ENCODE data around the gene DMD. TPM values are rescaled to one million over a fixed set of nuclear protein-coding genes. Genes with fewer than 3 reads are reported as not detected.

The DMD gene
- total and polyA plus RNA-seq, 2 donors (not counting 1 experiment from before 2014, with no cell fraction given) = 2.0 to 51.8 TPM

DNA sequence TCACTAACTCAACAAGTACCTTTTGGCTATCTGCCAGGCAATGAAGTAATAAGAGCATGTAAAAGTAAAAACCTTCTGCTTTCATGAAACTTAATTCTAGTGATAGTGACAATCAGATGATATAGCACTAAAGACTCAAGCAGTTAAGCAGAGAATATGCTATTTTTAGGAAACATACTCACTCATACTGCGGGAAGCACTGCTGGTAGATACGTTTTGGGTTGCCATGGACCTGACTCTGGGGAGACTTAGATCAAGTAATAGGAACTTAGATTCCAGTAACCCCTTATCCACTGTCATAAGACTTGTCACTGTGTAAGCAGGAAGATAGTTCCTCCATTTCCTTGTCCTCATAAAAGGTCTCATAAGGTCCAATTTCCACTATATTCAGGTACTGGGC, 386.3 kb downstream of the DMD start:
- Mint-ChIP-seq H3K4me3 (no peak overlapping the region), H3K27me3 (no peaks in the 10 kb centered on the region)

DNA sequence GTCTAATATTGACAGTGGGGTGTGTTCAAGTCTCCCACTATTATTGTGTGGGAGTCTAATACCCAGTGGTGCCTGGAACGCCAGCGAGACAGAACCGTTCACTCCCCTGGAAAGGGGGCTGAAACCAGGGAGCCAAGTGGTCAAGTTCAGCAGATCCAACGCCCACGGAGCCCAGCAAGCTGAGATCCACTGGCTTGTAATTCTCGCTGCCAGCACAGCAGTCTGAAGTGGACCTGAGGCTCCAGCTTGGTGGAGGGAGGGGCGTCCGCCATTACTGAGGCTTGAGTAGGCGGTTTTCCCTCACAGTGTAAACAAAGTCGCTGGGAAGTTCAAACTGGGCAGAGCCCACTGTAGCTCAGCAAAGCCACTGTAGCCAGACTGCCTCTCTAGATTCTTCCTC, 407.3 kb downstream of the DMD start:
- no peaks in the 10 kb centered on the region for H4K20me1 ChIP-seq (ENCODE audit: control insufficient read depth, insufficient read depth, low read length, poor library complexity, severe bottlenecking)
- no peak overlapping the region for H3K4me2 ChIP-seq (replicated peaks; ENCODE audit: low read depth, low read length, poor library complexity, severe bottlenecking)
- Mint-ChIP-seq H3K9me3 (ENCODE audit: insufficient read depth) (no peaks in the 10 kb centered on the region), H3K27ac (no peak overlapping the region), H3K27me3 (no peaks in the 10 kb centered on the region), H3K4me1 (no peaks in the 10 kb centered on the region), H3K4me3 (no peak overlapping the region)
- no peaks in the 10 kb centered on the region for H3K79me2 ChIP-seq (ENCODE audit: control insufficient read depth, insufficient read depth, low read length)
- WGBS (ENCODE audit: insufficient coverage) = 87% methylated on average over 6 of the region's 10 CpGs
- intact Hi-C loops (cut with micrococcal nuclease) = no loop called here
- no peak overlapping the region for H3K4me3 ChIP-seq (ENCODE audit: control extremely low read depth in 1 of 5, extremely low read depth in 1 of 5, insufficient read depth in 1 of 5, low read depth in 2 of 5, low read length in 4 of 5)
- ATAC-seq (ENCODE audit: low read depth) = no peak
- H3K4me1 ChIP-seq (ENCODE audit: control insufficient read depth in 2 of 2, insufficient read depth in 2 of 2, low read length in 2 of 2) = no peaks in the 10 kb centered on the region
- ChIA-PET POLR2A (no interaction called here), CTCF (no interaction called here)
- no peaks in the 10 kb centered on the region for H3K36me3 ChIP-seq (replicated peaks in 1 of 2; ENCODE audit: control extremely low read depth in 1 of 2, control insufficient read depth in 1 of 2, extremely low read depth in 1 of 2, insufficient read depth in 2 of 2, low read length in 1 of 2)
- no peak for TF ChIP-seq EZH2 (IDR thresholded peaks at IDR 0.05; ENCODE audit: borderline replicate concordance, insufficient read depth, low read depth, low read length, poor library complexity, severe bottlenecking)
- TF ChIP-seq, protein P1, sequence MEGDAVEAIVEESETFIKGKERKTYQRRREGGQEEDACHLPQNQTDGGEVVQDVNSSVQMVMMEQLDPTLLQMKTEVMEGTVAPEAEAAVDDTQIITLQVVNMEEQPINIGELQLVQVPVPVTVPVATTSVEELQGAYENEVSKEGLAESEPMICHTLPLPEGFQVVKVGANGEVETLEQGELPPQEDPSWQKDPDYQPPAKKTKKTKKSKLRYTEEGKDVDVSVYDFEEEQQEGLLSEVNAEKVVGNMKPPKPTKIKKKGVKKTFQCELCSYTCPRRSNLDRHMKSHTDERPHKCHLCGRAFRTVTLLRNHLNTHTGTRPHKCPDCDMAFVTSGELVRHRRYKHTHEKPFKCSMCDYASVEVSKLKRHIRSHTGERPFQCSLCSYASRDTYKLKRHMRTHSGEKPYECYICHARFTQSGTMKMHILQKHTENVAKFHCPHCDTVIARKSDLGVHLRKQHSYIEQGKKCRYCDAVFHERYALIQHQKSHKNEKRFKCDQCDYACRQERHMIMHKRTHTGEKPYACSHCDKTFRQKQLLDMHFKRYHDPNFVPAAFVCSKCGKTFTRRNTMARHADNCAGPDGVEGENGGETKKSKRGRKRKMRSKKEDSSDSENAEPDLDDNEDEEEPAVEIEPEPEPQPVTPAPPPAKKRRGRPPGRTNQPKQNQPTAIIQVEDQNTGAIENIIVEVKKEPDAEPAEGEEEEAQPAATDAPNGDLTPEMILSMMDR (IDR thresholded peaks at IDR 0.05) = no peak
- no peak overlapping the region for H3K27ac ChIP-seq (ENCODE audit: low read length in 2 of 2)
- no peaks in the 10 kb centered on the region for H3K27me3 ChIP-seq (replicated peaks in 1 of 4; ENCODE audit: control extremely low read depth in 1 of 4, control insufficient read depth in 3 of 4, insufficient read depth in 4 of 4, low read length in 3 of 4)
- DNase-seq = no peak
- H3K9ac ChIP-seq (ENCODE audit: low read length) = no peak overlapping the region
- no peak overlapping the region for H2AFZ ChIP-seq (ENCODE audit: insufficient read depth, low read depth, low read length, poor library complexity, severe bottlenecking)
- peaks cover 0 to 6% (median 0%) of the 10 kb centered on the region in 3 donors for H3K9me3 ChIP-seq (ENCODE audit: control extremely low read depth in 1 of 3, control insufficient read depth in 2 of 3, insufficient read depth in 1 of 3, low read length in 2 of 3)

More for the DNA sequence above, 386.3 kb downstream of the DMD start:
- no peak overlapping the region for H3K4me2 ChIP-seq (replicated peaks; ENCODE audit: low read depth, low read length, poor library complexity, severe bottlenecking)
- H3K27me3 ChIP-seq (replicated peaks in 1 of 4; ENCODE audit: control extremely low read depth in 1 of 4, control insufficient read depth in 3 of 4, insufficient read depth in 4 of 4, low read length in 3 of 4) = no peaks in the 10 kb centered on the region
- no peaks in the 10 kb centered on the region for H3K36me3 ChIP-seq (replicated peaks in 1 of 2; ENCODE audit: control extremely low read depth in 1 of 2, control insufficient read depth in 1 of 2, extremely low read depth in 1 of 2, insufficient read depth in 2 of 2, low read length in 1 of 2)
- ATAC-seq (ENCODE audit: low read depth) (no peak), DNase-seq (no peak)
- no peak overlapping the region for H3K9ac ChIP-seq (ENCODE audit: low read length)
- no peaks in the 10 kb centered on the region for H4K20me1 ChIP-seq (ENCODE audit: control insufficient read depth, insufficient read depth, low read length, poor library complexity, severe bottlenecking)
- no CpG with 5 or more reads among the region's 2 CpGs for WGBS (ENCODE audit: insufficient coverage)
- H3K27ac ChIP-seq (ENCODE audit: low read length in 2 of 2) = no peak overlapping the region
- H3K4me1 ChIP-seq (ENCODE audit: control insufficient read depth in 2 of 2, insufficient read depth in 2 of 2, low read length in 2 of 2) = no peaks in the 10 kb centered on the region
- no peaks in the 10 kb centered on the region for H3K9me3 ChIP-seq (ENCODE audit: control extremely low read depth in 1 of 3, control insufficient read depth in 2 of 3, insufficient read depth in 1 of 3, low read length in 2 of 3)
- Mint-ChIP-seq H3K9me3 (ENCODE audit: insufficient read depth) (no peaks in the 10 kb centered on the region), H3K4me1 (no peaks in the 10 kb centered on the region), H3K27ac (no peak overlapping the region)
- ChIA-PET CTCF (no interaction called here), POLR2A (no interaction called here)
- intact Hi-C loops (cut with micrococcal nuclease) = no loop called here
- no peak overlapping the region for H3K4me3 ChIP-seq (ENCODE audit: control extremely low read depth in 1 of 5, extremely low read depth in 1 of 5, insufficient read depth in 1 of 5, low read depth in 2 of 5, low read length in 4 of 5)
- no peaks in the 10 kb centered on the region for H3K79me2 ChIP-seq (ENCODE audit: control insufficient read depth, insufficient read depth, low read length)
- no peak for TF ChIP-seq EZH2 (IDR thresholded peaks at IDR 0.05; ENCODE audit: borderline replicate concordance, insufficient read depth, low read depth, low read length, poor library complexity, severe bottlenecking)
- TF ChIP-seq, protein P1 (IDR thresholded peaks at IDR 0.05) = no peak
- H2AFZ ChIP-seq (ENCODE audit: insufficient read depth, low read depth, low read length, poor library complexity, severe bottlenecking) = no peak overlapping the region
